SK-N-SH (cell line): ENCODE results near the gene UBAP2L. TPM values are rescaled to one million over a fixed set of nuclear protein-coding genes. Genes with fewer than 3 reads are reported as not detected.

Experiments
- CTCF ChIA-PET: fragments of 300-600, 350-600 bp; formaldehyde crosslinking; extraction: SDS; loops from one replicate; lab custom pipeline; 2021; lab: Yijun Ruan, JAX
- POLR2A ChIA-PET: fragments of 350-600 bp; sonication (Branson Sonifier 250); formaldehyde crosslinking; extraction: SDS; loops from one replicate; lab custom pipeline; 2020; ENCODE audit warnings: antibody characterized with exemption, inconsistent platforms; lab: Yijun Ruan, JAX
- DNase-seq: peaks from one replicate; pipeline ENCODE4 v3.0.0; 2012
- H2AFZ ChIP-seq: fragments of 200-600 bp; sonication (generic); 2 replicates; pipeline ENCODE4 v1.8.1; 2016; ENCODE audit warnings: antibody characterized with exemption, mild to moderate bottlenecking, low read depth
- H3F3A ChIP-seq: fragments of 200-600 bp; sonication (generic); replicated peaks from 2 replicates; pipeline ENCODE3; 2016; ENCODE audit warnings: antibody characterized with exemption, mild to moderate bottlenecking; ENCODE audit not compliant: insufficient read depth
- H3K27ac ChIP-seq, 2 experiments: fragments of 200-500 bp in 1 of 2; fragments of 200-600 bp in 1 of 2; sonication (Bioruptor generic) in 1 of 2; sonication (generic), shearing (Covaris generic) in 1 of 2; 2 replicates each; pipeline versions ENCODE4 v1.5.1 to v1.6.1; 2014 to 2016; ENCODE audit warnings: low read depth in 2 of 2, inconsistent platforms in 1 of 2, low read length in 1 of 2, mild to moderate bottlenecking in 1 of 2, mixed read lengths in 1 of 2
- H3K27me3 ChIP-seq: fragments of 200-600 bp; sonication (generic), shearing (Covaris generic); 2 replicates; pipeline ENCODE4 v1.6.1; 2016; ENCODE audit warnings: mixed run types; ENCODE audit not compliant: insufficient read depth
- H3K36me3 ChIP-seq, 2 experiments: fragments of 200-500 bp in 1 of 2; fragments of 200-600 bp in 1 of 2; sonication (Bioruptor generic) in 1 of 2; sonication (generic) in 1 of 2; replicated peaks in 1 of 2; 2 replicates each; pipeline versions ENCODE3 to v1.5.1; 2014 to 2016; ENCODE audit warnings: low read length in 1 of 2, mild to moderate bottlenecking in 1 of 2; ENCODE audit not compliant: insufficient read depth in 2 of 2, control insufficient read depth in 1 of 2
- H3K4me1 ChIP-seq, 2 experiments: fragments of 200-500 bp in 1 of 2; fragments of 200-600 bp in 1 of 2; sonication (Bioruptor generic) in 1 of 2; sonication (generic), shearing (Covaris generic) in 1 of 2; 2 replicates each; pipeline versions ENCODE4 v1.5.1 to v1.6.1; 2014 to 2016; ENCODE audit warnings: low read depth in 1 of 2, low read length in 1 of 2, mixed run types in 1 of 2; ENCODE audit not compliant: insufficient read depth in 2 of 2, control insufficient read depth in 1 of 2
- H3K4me2 ChIP-seq: fragments of 200-600 bp; sonication (generic), shearing (Covaris generic); 2 replicates; pipeline ENCODE4 v1.6.1; 2017; ENCODE audit warnings: mixed run types
- H3K4me3 ChIP-seq, 2 experiments: fragments of 200-500 bp in 1 of 2; fragments of 200-600 bp in 1 of 2; sonication (Bioruptor generic) in 1 of 2; sonication (generic), shearing (Covaris generic) in 1 of 2; 2 replicates each; pipeline versions ENCODE4 v1.5.1 to v1.8.1; 2014 to 2016; ENCODE audit warnings: low read depth in 2 of 2, inconsistent platforms in 1 of 2, low read length in 1 of 2, mild to moderate bottlenecking in 1 of 2, mixed read lengths in 1 of 2, moderate library complexity in 1 of 2
- H3K79me2 ChIP-seq: fragments of 200-600 bp; sonication (generic); 2 replicates; pipeline ENCODE4 v1.8.1; 2017; ENCODE audit warnings: mild to moderate bottlenecking; ENCODE audit not compliant: insufficient read depth
- H3K9ac ChIP-seq: fragments of 200-600 bp; sonication (generic); 2 replicates; pipeline ENCODE4 v1.6.1; 2017; ENCODE audit warnings: mixed run types
- H3K9me2 ChIP-seq: fragments of 200-600 bp; sonication (generic); 2 replicates; pipeline ENCODE4 v1.6.1; 2017; ENCODE audit warnings: mixed run types
- H3K9me3 ChIP-seq: fragments of 200-600 bp; sonication (generic); 2 replicates; pipeline ENCODE4 v1.6.1; 2017; ENCODE audit warnings: mixed run types, mild to moderate bottlenecking, moderate library complexity
- H4K20me1 ChIP-seq: fragments of 200-600 bp; sonication (generic); 2 replicates; pipeline ENCODE4 v1.6.1; 2017; ENCODE audit warnings: mild to moderate bottlenecking, mixed run types; ENCODE audit not compliant: insufficient read depth
- CHD2 ChIP-seq: fragments of 150-350 bp; IDR thresholded peaks from 2 replicates; pipeline ENCODE4 v1.6.1; 2018; ENCODE audit warnings: low read length; ENCODE audit not compliant: partially characterized antibody
- FOXJ3 ChIP-seq: sonication (generic); formaldehyde crosslinking; IDR thresholded peaks from 2 replicates; pipeline ENCODE4 v1.5.1; 2020; ENCODE audit warnings: mild to moderate bottlenecking, missing genetic modification reagents
- GABPA ChIP-seq: IDR thresholded peaks from 2 replicates; pipeline ENCODE4 v1.4.0; 2012; ENCODE audit warnings: low read depth, mild to moderate bottlenecking
- GATA2 ChIP-seq: sonication (generic); formaldehyde crosslinking; IDR thresholded peaks from 2 replicates; pipeline ENCODE4 v1.5.0; 2020; ENCODE audit warnings: mild to moderate bottlenecking, missing genetic modification reagents
- IRF3 ChIP-seq: fragments of 150-350 bp; IDR thresholded peaks from 2 replicates; pipeline ENCODE4 v1.6.1; 2016; ENCODE audit warnings: mild to moderate bottlenecking, low read depth, low read length
- JUND ChIP-seq: IDR thresholded peaks from 2 replicates; pipeline ENCODE4 v1.4.0; 2012
- MXI1 ChIP-seq: IDR thresholded peaks from 2 replicates; pipeline ENCODE4 v1.6.1; 2012; ENCODE audit warnings: mild to moderate bottlenecking, low read depth, low read length, improper control_type of control experiment
- RAD21 ChIP-seq: IDR thresholded peaks from 2 replicates; pipeline ENCODE4 v1.6.1; 2012; ENCODE audit warnings: mild to moderate bottlenecking, low read length
- TCF12 ChIP-seq: IDR thresholded peaks from 2 replicates; pipeline ENCODE4 v1.4.0; 2012
- USF1 ChIP-seq: IDR thresholded peaks from 2 replicates; pipeline ENCODE4 v1.4.0; 2012; ENCODE audit warnings: low read depth, borderline replicate concordance
- ZBTB33 ChIP-seq: IDR thresholded peaks from 2 replicates; pipeline ENCODE4 v1.4.0; 2012; ENCODE audit warnings: low read depth, borderline replicate concordance
- WGBS: methylation state at CpG from one replicate; pipeline ENCODE4 v1.1.6; 2017; ENCODE audit warnings: low lambda C conversion rate; 5-methylcytosine and 5-hydroxymethylcytosine counted together
- polyA plus RNA-seq, 3 experiments: library from polyadenylated mRNA; depleted of rRNA; stranded (reverse); fragments of >200 nt; gene quantifications; 2 replicates each; pipeline ENCODE4 v1.2.3, GENCODE V29; 2012
- small RNA-seq, 7 experiments: library from RNA; depleted of rRNA; stranded (forward); fragments of <200 nt; gene quantifications; one replicate each; pipeline ENCODE3, GENCODE V24; 2012

The UBAP2L gene
- polyA plus RNA-seq, 1 of the 3 experiments (the other 2 are of a cell fraction): 161 TPM

- Histone ChIP-seq H3K4me2 (no peak overlapping the region), H2AFZ (no peak overlapping the region), H4K20me1 (no peaks in the 10 kb centered on the region), H3K36me3 (no peaks in the 10 kb centered on the region), H3K27me3 (no peaks in the 10 kb centered on the region; the same call in 1 of the 2 replicates), H3K9me3 (peaks cover 5% of the 10 kb centered on the region; the same call in 1 of the 2 replicates), H3K27ac (no peak overlapping the region), H3K4me1 (peaks cover 0 to 5% of the 10 kb centered on the region in 2 experiments; a peak in 1 of 4 replicates), H3F3A (no peaks in the 10 kb centered on the region), H3K4me3 (no peak overlapping the region), H3K79me2 (no peaks in the 10 kb centered on the region), H3K9me2 (no peaks in the 10 kb centered on the region), H3K9ac (no peak overlapping the region)
- ChIA-PET POLR2A (no interaction called here), CTCF (interaction anchor here (0.8 to 2.7 kb wide), 2 partner anchors 8 to 18 kb away, joined by 3 to 12 read pairs; partner anchors contain the start of gene ATP8B2)
- WGBS: 4% methylated on average over 1 of the region's 1 CpG
- TF ChIP-seq USF1 (no peak), ZBTB33 (no peak), FOXJ3 (CRISPR knock-in tag) (no peak), RAD21 (no peak), MXI1 (no peak), CHD2 (no peak), GABPA (no peak), IRF3 (no peak), TCF12 (no peak), JUND (no peak)
- DNase-seq: no peak
Measured at GRCh38 chr1:154316704-154317103, 95.9 kb downstream of the UBAP2L start.

GRCh38 chr1:154318386-154318785 lies 97.6 kb downstream of the UBAP2L start:
- Histone ChIP-seq H3K27me3 (no peaks in the 10 kb centered on the region; the same call in 1 of the 2 replicates), H3K4me2 (no peak overlapping the region), H3F3A (no peaks in the 10 kb centered on the region), H3K4me3 (no peak overlapping the region), H3K9me3 (peaks cover 5% of the 10 kb centered on the region; the same call in 1 of the 2 replicates), H3K79me2 (no peaks in the 10 kb centered on the region), H3K9me2 (no peaks in the 10 kb centered on the region), H4K20me1 (no peaks in the 10 kb centered on the region), H2AFZ (no peak overlapping the region), H3K27ac (no peak overlapping the region), H3K4me1 (peaks cover 0 to 5% of the 10 kb centered on the region in 2 experiments; a peak in 1 of 4 replicates), H3K36me3 (no peaks in the 10 kb centered on the region), H3K9ac (no peak overlapping the region)
- no peak for TF ChIP-seq GATA2 (CRISPR knock-in tag)
- no peak for DNase-seq
- ChIA-PET CTCF (interaction anchor here (0.8 to 1.2 kb wide), 2 partner anchors 17 to 161 kb away, joined by 3 to 4 read pairs; no protein-coding TSS in a partner anchor), POLR2A (no interaction called here)
- 16% methylated on average over 4 of the region's 4 CpGs for WGBS

Small RNA genes within 50 kb of the gene (small RNA-seq; reads per million reads assigned to genes)
- gene MIR190B (0 to 15.3 (median 4.2) reads per million in 7 experiments), gene RF00273 (0 reads per million in 7 experiments), gene RNU6-121P (0 reads per million in 7 experiments), gene RNU6-239P (0 reads per million in 7 experiments), gene SNORA58B (0 reads per million in 7 experiments)

Other genes with a start within 250 kb of the UBAP2L start
- 118 and 122 TPM in 2 replicates for gene JTB, start 243.3 kb upstream of the UBAP2L start, polyA plus RNA-seq (2012; rRNA removed)
- 156 and 164 TPM in 2 replicates for gene RAB13, start 234.6 kb upstream of the UBAP2L start, polyA plus RNA-seq (2012; rRNA removed)
- gene RPS27, start 230.2 kb upstream of the UBAP2L start, polyA plus RNA-seq (2012; rRNA removed): 7,060 and 7,825 TPM in 2 replicates
- gene NUP210L, start 65.9 kb upstream of the UBAP2L start, polyA plus RNA-seq (2012; rRNA removed): not detected in 2 replicates
- 324 and 359 TPM in 2 replicates for gene TPM3, start 28.9 kb upstream of the UBAP2L start, polyA plus RNA-seq (2012; rRNA removed)
- gene CFAP141, start 14.6 kb upstream of the UBAP2L start, polyA plus RNA-seq (2012; rRNA removed): not detected in 2 replicates
- gene HAX1, start 51.7 kb downstream of the UBAP2L start, polyA plus RNA-seq (2012; rRNA removed): 74.1 and 106 TPM in 2 replicates
- gene AQP10, start 100.1 kb downstream of the UBAP2L start, polyA plus RNA-seq (2012; rRNA removed): 0.02 and 0.13 TPM in 2 replicates
- 42.7 and 50.7 TPM in 2 replicates for gene ATP8B2, start 104.6 kb downstream of the UBAP2L start, polyA plus RNA-seq (2012; rRNA removed)
- 1.4 and 2.8 TPM in 2 replicates for gene IL6R, start 184.4 kb downstream of the UBAP2L start, polyA plus RNA-seq (2012; rRNA removed)